ENCODE results near the gene OPTC. TPM values are rescaled to one million over a fixed set of nuclear protein-coding genes. Genes with fewer than 3 reads are reported as not detected.

OPTC gene
- total and polyA plus RNA-seq, 11 donors, result not detected

DNA sequence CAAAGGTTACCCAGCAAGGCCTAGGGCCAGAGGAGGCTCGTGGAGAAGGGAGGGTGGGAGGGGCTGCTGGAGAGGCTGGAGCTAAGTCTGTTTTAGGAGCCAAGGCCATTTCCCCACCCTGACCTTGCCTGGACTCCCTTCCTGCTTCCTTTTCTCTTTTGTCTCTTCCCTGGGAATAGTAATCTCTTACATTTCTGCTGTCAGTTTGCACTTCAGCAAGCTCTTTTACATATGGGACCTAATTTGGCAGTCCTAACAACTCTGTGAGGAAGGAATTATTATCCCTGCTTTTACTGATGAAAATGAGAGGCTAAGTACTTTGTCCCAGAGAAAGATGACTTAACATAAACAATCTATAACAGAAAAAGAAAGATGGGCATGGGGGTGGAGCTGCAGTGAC is 13.8 kb downstream of the OPTC start:
- intact Hi-C loops (cut with DNase I), result loop anchor here (1.0 to 10.0 kb wide), 13 partner anchors 47 to 287 kb away; partner anchors contain the start of genes ATP2B4 (in 8 of the 10), ZBED6 (in 1 of the 10) and ZC3H11A (in 1 of the 10)

DNA sequence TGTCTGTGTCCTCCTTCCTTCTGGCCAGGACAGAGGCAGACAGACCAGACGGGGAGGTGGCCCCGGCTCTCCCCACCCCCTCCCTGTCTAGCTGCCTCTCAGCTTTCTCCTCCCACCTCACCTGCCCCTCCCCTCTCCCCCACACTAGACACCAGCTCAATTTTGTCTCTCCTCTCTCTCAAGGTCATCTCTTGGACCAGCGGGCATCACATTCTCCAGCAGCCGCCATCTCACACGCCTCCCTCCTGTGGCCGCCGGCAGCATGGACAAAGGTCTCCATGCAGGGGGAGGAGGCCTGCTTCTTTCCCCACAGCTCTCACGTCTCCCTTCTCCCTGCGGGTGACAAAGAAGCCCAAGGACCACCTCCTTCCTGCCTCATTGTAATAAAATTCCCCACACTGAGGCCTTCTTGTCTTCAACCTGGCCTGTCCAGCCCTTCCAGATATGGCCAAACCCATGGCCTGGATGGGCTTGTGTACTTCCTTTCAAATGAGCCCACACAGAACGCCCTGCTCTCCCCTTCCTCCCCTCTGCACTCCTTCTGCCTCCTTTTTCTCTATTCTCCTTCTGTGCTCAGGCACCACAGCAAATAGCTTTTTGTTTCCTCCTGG is 14.6 kb downstream of the OPTC start:
- no peak for TF ChIP-seq POLR2A (IDR thresholded peaks at IDR 0.05)
- TF ChIP-seq, protein P1, sequence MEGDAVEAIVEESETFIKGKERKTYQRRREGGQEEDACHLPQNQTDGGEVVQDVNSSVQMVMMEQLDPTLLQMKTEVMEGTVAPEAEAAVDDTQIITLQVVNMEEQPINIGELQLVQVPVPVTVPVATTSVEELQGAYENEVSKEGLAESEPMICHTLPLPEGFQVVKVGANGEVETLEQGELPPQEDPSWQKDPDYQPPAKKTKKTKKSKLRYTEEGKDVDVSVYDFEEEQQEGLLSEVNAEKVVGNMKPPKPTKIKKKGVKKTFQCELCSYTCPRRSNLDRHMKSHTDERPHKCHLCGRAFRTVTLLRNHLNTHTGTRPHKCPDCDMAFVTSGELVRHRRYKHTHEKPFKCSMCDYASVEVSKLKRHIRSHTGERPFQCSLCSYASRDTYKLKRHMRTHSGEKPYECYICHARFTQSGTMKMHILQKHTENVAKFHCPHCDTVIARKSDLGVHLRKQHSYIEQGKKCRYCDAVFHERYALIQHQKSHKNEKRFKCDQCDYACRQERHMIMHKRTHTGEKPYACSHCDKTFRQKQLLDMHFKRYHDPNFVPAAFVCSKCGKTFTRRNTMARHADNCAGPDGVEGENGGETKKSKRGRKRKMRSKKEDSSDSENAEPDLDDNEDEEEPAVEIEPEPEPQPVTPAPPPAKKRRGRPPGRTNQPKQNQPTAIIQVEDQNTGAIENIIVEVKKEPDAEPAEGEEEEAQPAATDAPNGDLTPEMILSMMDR (IDR thresholded peaks at IDR 0.05), result peak in 6 of 12 donors; percentile 18 to 41 (median 21)
- Histone ChIP-seq H3K27ac (peak overlapping the region; percentile 25 to 94 (median 86)), H3K9me3 (no peaks in the 10 kb centered on the region), H3K4me1 (peaks cover 10 to 77% (median 61%) of the 10 kb centered on the region in 12 donors), H3K27me3 (no peaks in the 10 kb centered on the region), H3K36me3 (no peaks in the 10 kb centered on the region), H3K4me3 (no peak overlapping the region)
- intact Hi-C loops (cut with DNase I), result loop anchor here (1.0 to 10.0 kb wide), 13 partner anchors 46 to 286 kb away; partner anchors contain the start of genes ATP2B4 (in 8 of the 10), ZBED6 (in 1 of the 10) and ZC3H11A (in 1 of the 10)
- DNase-seq (peak in 4 of 5 donors; percentile 68 to 77 (median 74)), ATAC-seq (peak; percentile 41 to 75 (median 60))
- WGBS, 4 donors, result 31 to 48% (median 40%) methylated on average over 10 of the region's 10 CpGs

More for the DNA sequence above, 13.8 kb downstream of the OPTC start:
- 0 to 18% (median 12%) methylated on average over 1 of the region's 1 CpG for WGBS, 4 donors
- no peaks in the 10 kb centered on the region for H3K27me3 ChIP-seq
- H3K4me1 ChIP-seq, result peaks cover 10 to 69% (median 53%) of the 10 kb centered on the region in 12 donors
- TF ChIP-seq POLR2A (IDR thresholded peaks at IDR 0.05), result no peak
- TF ChIP-seq, protein P1 (IDR thresholded peaks at IDR 0.05), result no peak
- ATAC-seq (peak in 2 of 4 donors; percentile 3 to 8), DNase-seq (no peak)
- H3K4me3 ChIP-seq, result no peak overlapping the region
- H3K27ac ChIP-seq, result peak overlapping the region; percentile 62 to 94 (median 86)
- no peaks in the 10 kb centered on the region for H3K9me3 ChIP-seq
- no peaks in the 10 kb centered on the region for H3K36me3 ChIP-seq

DNA sequence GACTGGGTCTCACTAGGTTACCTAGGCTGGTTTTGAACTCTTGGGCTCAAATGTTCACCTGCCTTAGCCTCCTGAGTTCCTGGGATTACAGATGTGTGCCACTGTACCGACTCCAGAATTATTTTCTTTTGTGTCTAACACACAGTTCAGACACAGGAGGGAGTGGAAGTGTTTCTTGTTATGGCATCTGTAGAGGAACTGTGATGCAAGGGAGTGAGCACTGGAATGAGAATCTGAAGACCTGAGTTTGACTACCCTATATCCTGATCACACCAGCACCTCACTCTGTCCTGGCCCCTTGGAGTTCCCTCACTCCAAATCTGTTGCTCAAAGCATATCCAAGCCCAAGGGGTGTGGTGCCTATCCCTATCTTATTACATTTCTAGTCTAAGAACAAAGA is 15.2 kb downstream of the OPTC start:
- Histone ChIP-seq H3K9me3 (no peaks in the 10 kb centered on the region), H3K36me3 (no peaks in the 10 kb centered on the region), H3K27me3 (no peaks in the 10 kb centered on the region), H3K4me3 (no peak overlapping the region), H3K27ac (peak overlapping the region; percentile 25 to 94 (median 86)), H3K4me1 (peaks cover 10 to 82% (median 66%) of the 10 kb centered on the region in 12 donors)
- TF ChIP-seq POLR2A (IDR thresholded peaks at IDR 0.05), result no peak
- no peak for ATAC-seq
- DNase-seq, result no peak
- WGBS, 4 donors, result 37 to 89% (median 50%) methylated on average over 1 of the region's 1 CpG
- intact Hi-C loops (cut with DNase I), result loop anchor here (2.0 to 10.0 kb wide), 11 partner anchors 46 to 286 kb away; partner anchors contain the start of genes ATP2B4 (in 8 of the 10), ZBED6 (in 1 of the 10) and ZC3H11A (in 1 of the 10)

DNA sequence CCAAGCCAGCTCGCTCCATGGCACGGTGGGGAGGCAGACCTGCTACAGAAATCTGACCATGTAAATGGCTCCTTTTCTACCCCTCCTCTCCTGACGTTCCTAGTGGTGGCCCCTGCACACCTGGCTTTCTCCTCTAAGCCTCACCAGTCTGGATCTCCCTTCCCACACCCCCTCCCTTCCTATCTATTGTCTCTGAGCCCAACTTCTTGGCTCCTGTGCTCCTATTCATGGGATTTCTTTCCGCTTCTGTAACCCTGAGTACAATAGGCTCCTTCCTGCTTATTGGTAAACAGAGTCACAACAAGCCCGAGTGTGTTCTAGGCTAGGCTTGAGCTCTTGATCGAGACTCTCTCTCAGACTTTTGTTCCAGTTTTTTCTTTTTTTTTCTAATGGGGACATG is 17.6 kb downstream of the OPTC start:
- WGBS, 4 donors, result 62 to 71% (median 67%) methylated on average over 6 of the region's 6 CpGs
- H3K36me3 ChIP-seq, result no peaks in the 10 kb centered on the region
- H3K27me3 ChIP-seq, result no peaks in the 10 kb centered on the region
- DNase-seq, result peak in 1 of 5 donors; percentile 30
- TF ChIP-seq, protein P1 (IDR thresholded peaks at IDR 0.05), result no peak
- TF ChIP-seq POLR2A (IDR thresholded peaks at IDR 0.05), result no peak
- H3K27ac ChIP-seq, result peak overlapping the region; percentile 28 to 93 (median 69)
- peak; percentile 5 to 54 (median 14) for ATAC-seq
- H3K4me3 ChIP-seq, result no peak overlapping the region
- intact Hi-C loops (cut with DNase I), result no loop called here
- H3K4me1 ChIP-seq, result peaks cover 10 to 72% (median 54%) of the 10 kb centered on the region in 12 donors
- H3K9me3 ChIP-seq, result no peaks in the 10 kb centered on the region

Measured in heart left ventricle (tissue), 16 donors.